GM12801 (cell line): ENCODE results near the gene SP5.

Experiments used
- CTCF ChIP-seq: IDR thresholded peaks from one replicate; pipeline ENCODE4 v1.5.1; 2011; ENCODE audit warnings: control low read depth; ENCODE audit not compliant: insufficient read length; ENCODE audit errors: extremely low read depth

The SP5 gene

DNA sequence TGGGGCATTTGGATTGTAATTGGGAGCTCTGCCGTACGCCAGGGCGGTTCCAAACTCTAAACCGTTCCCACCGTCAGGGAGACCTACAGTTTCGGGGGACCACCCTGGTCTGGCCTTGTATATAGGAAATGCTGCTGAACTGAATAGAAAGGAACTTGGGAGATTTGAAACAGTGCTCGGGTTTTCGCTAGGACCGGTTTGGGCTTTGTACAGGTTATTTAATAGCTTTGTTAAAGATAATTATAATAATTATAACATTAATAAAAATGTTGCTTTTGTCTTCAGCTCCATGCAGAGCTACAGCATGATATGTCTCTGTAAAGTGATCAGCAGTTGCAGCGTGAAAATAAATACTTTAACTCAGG lies 2.4 kb downstream of the SP5 start:
- TF ChIP-seq CTCF, result no peak

- TF ChIP-seq CTCF, result no peak
These were observed 3.0 kb downstream of the SP5 start for GRCh38 chr2:170717991-170718589.

DNA sequence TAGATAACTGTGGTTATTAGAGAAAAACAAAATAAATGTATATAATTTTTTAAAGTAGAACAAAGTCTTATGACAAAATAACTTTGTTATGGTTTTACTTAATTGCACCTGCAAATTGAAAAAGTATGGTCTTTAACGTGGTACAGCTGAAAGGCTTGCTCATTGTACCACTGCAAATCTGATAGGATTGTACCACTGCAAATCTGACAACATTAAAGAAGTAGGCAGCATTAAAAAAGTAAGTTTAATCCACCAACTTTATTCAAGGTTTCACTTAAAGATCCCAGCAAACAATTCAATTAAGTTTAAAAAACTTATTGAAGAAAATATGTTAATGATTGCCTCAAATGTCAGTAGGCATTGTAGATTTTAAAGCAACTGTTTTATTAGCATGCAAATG lies 4.7 kb downstream of the SP5 start:
- TF ChIP-seq CTCF, result no peak

DNA sequence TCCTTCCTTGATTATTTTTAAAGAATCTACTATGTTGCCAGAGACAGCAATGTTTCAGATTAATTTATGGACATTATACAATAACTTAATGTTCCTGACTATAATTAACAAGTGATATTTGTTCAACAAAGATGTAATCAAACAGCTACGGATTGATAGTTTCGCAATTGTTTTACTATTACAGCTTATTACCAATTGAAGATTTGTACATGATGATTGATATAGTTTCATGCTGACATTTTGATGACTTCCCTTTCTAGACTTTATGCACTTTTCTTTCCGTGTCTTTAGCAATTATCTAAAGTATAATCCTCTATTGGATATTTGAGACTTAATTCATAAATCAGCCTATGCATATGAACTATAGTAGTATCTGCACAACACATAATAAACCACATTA lies 6.5 kb downstream of the SP5 start:
- TF ChIP-seq CTCF, result no peak

DNA sequence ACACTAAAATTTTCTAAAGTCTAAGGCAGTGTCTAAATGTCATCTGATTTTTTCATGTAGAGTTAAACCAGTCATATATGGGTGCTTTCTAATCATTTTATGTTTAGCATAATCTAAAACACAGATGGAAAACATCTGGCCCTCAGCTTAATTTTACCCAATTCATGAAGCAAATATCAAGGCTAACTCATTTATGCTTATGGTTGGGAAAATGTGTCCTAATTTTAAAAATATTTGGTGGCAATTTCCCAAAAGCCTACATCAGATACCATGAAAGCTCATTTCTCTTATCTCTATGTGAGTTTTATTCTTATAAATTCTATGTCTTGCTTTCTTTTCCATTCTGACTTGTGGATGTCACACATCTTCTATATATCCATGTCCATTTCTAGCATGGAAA lies 7.2 kb downstream of the SP5 start:
- TF ChIP-seq CTCF, result no peak

- TF ChIP-seq CTCF, result no peak
These were observed 8.4 kb downstream of the SP5 start for GRCh38 chr2:170723446-170723958.

- TF ChIP-seq CTCF, result no peak
These were observed 18.9 kb downstream of the SP5 start for GRCh38 chr2:170733798-170734600.
